GM12878 (cell line): ENCODE measurements around the gene ITIH2.

ENCODE experiments used
- CTCF ChIP-seq, 3 experiments: IDR thresholded peaks in 2 of 3; conservative IDR thresholded peaks in 1 of 3; 2 replicates each; pipeline ENCODE4 v1.5.1; 2011; ENCODE audit warnings: low read depth in 3 of 3, low read length in 3 of 3, mild to moderate bottlenecking in 3 of 3, control low read depth in 2 of 3, moderate library complexity in 2 of 3, inconsistent platforms in 1 of 3, mixed read lengths in 1 of 3; ENCODE audit not compliant: control insufficient read depth in 2 of 3, insufficient read depth in 1 of 3; ENCODE audit errors: extremely low read depth in 1 of 3
- E2F8 ChIP-seq: fragments of 450-650 bp; IDR thresholded peaks from 2 replicates; pipeline ENCODE4 v1.6.1; 2018; ENCODE audit warnings: mild to moderate bottlenecking, low read depth, moderate library complexity; ENCODE audit not compliant: partially characterized antibody
- MAX ChIP-seq: IDR thresholded peaks from 2 replicates; pipeline ENCODE4 v1.6.1; 2012; ENCODE audit warnings: low read depth, low read length, improper control_type of control experiment
- POLR2AphosphoS5 ChIP-seq: IDR thresholded peaks from 2 replicates; pipeline ENCODE4 v1.6.1; 2011; ENCODE audit warnings: mild to moderate bottlenecking, low read length, inconsistent platforms

DNA sequence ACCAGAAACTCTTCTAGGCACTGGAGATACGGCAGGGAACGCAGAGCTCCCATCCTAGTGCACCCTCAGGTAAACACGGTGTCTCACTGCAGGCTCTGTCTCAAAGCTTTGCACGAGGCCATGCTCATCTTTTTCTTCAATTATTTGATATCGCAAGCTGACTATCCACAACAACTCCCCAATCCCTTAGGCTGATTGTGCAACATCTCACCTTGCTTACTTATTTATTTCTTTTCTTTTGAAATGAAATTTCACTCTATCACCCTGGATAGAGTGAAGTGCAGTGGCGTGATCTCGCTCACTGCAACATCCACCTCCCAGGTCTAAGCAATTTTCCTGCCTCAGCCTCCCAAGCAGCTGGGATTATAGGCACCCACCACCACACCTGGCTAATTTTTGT is 12.4 kb downstream of the ITIH2 start:
- TF ChIP-seq MAX (no peak), POLR2AphosphoS5 (no peak), CTCF (IDR thresholded peaks at IDR 0.05 in 2 of 3, conservative IDR thresholded peaks at IDR 0.05 in 1 of 3; ENCODE audit: control insufficient read depth in 2 of 3, extremely low read depth in 1 of 3, insufficient read depth in 1 of 3, low read depth in 3 of 3, low read length in 3 of 3) (no peak), E2F8 (no peak)
